Upper lobe of left lung (tissue), 4 donors: ENCODE results near the gene RABL2B.

Source experiments
- POLR2A ChIP-seq, 4 donors: fragments of 450-650 bp; IDR thresholded peaks; one replicate each; pipeline ENCODE4 v1.5.1; 2016 to 2017; ENCODE audit warnings: antibody characterized with exemption in 4 of 4, mild to moderate bottlenecking in 2 of 4
- TF ChIP-seq, protein P1 (sequence below), 6 experiments: fragments of 450-650 bp in 4 of 6; fragments of 200-600 bp in 2 of 6; sonication (generic) in 2 of 6; IDR thresholded peaks; one replicate each; pipeline ENCODE4 v1.5.1; 2016 to 2019; ENCODE audit warnings: antibody characterized with exemption in 6 of 6

DNA sequence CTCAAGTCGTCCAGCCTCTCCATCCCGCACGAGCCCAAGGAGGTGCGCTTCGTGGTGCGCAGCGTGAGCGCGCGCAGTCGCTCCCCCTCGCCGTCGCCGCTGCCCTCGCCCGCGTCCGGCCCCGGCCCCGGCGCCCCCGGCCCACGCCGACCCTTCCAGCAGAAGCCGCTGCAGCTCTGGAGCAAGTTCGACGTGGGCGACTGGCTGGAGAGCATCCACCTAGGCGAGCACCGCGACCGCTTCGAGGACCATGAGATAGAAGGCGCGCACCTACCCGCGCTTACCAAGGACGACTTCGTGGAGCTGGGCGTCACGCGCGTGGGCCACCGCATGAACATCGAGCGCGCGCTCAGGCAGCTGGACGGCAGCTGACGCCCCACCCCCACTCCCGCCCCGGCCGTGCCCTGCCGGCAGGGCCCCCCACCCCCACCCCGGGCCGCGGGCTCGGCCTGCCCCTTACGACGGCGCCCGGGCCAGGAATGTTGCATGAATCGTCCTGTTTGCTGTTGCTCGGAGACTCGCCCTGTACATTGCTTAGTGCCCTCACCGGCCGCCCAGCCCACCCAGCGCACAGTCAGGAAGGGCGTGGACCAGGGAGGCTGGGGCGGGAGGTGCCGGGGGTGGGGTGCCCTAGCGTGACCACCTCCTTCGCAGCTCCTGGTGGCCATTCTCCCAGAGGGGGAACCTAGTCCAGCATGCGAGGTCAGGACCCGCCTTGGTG is 52.3 kb downstream of the RABL2B start:
- TF ChIP-seq, protein P1, sequence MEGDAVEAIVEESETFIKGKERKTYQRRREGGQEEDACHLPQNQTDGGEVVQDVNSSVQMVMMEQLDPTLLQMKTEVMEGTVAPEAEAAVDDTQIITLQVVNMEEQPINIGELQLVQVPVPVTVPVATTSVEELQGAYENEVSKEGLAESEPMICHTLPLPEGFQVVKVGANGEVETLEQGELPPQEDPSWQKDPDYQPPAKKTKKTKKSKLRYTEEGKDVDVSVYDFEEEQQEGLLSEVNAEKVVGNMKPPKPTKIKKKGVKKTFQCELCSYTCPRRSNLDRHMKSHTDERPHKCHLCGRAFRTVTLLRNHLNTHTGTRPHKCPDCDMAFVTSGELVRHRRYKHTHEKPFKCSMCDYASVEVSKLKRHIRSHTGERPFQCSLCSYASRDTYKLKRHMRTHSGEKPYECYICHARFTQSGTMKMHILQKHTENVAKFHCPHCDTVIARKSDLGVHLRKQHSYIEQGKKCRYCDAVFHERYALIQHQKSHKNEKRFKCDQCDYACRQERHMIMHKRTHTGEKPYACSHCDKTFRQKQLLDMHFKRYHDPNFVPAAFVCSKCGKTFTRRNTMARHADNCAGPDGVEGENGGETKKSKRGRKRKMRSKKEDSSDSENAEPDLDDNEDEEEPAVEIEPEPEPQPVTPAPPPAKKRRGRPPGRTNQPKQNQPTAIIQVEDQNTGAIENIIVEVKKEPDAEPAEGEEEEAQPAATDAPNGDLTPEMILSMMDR (IDR thresholded peaks at IDR 0.05): no peak
- TF ChIP-seq POLR2A (IDR thresholded peaks at IDR 0.05): no peak
